Endothelial cell (in vitro differentiated cells): ENCODE measurements around the gene SLC43A3. TPM values are rescaled to one million over a fixed set of nuclear protein-coding genes. Genes with fewer than 3 reads are reported as not detected.
A peak's percentile ranks its signal among the peaks of the same experiment; 100 is the strongest.

ENCODE experiments used
- DNase-seq: peaks from one replicate; pipeline ENCODE4 v3.0.0; 2021; ENCODE audit warnings: low spot score
- H3K27ac Mint-ChIP-seq: one replicate; pipeline ENCODE4 v1.8.0; 2021; ENCODE audit warnings: mixed read lengths, inconsistent platforms; ENCODE audit not compliant: unreplicated experiment
- H3K27me3 Mint-ChIP-seq: one replicate; pipeline ENCODE4 v1.8.0; 2021; ENCODE audit warnings: mild to moderate bottlenecking, moderate library complexity, mixed read lengths, inconsistent platforms; ENCODE audit not compliant: unreplicated experiment
- H3K36me3 Mint-ChIP-seq: one replicate; pipeline ENCODE4 v1.8.0; 2021; ENCODE audit warnings: mild to moderate bottlenecking, low read depth, mixed read lengths, inconsistent platforms; ENCODE audit not compliant: unreplicated experiment
- H3K4me1 Mint-ChIP-seq: one replicate; pipeline ENCODE4 v1.8.0; 2021; ENCODE audit warnings: mild to moderate bottlenecking, mixed read lengths, inconsistent platforms; ENCODE audit not compliant: unreplicated experiment
- H3K4me3 Mint-ChIP-seq: one replicate; pipeline ENCODE4 v1.8.0; 2021; ENCODE audit warnings: mild to moderate bottlenecking, mixed read lengths, inconsistent platforms; ENCODE audit not compliant: unreplicated experiment
- H3K9me3 Mint-ChIP-seq: one replicate; pipeline ENCODE4 v1.8.0; 2021; ENCODE audit warnings: mixed read lengths, inconsistent platforms; ENCODE audit not compliant: unreplicated experiment
- total RNA-seq: library from RNA; stranded (reverse); fragmentation: NEBNext Ultra II Directional; extraction: Animal tissue kit (Norgen Biotek cat#: 25700); gene quantifications from one replicate; pipeline ENCODE4 v1.2.1, GENCODE V29; 2021; ENCODE audit not compliant: unreplicated experiment
- TF ChIP-seq, protein P1 (sequence below): fragments of 200-600 bp; sonication (generic); IDR thresholded peaks from one replicate; pipeline ENCODE4 v1.5.0; 2021; ENCODE audit warnings: antibody characterized with exemption; ENCODE audit not compliant: unreplicated experiment

SLC43A3 gene
- total RNA-seq, 1 donor from 2014 or later: 17.5 TPM

DNA sequence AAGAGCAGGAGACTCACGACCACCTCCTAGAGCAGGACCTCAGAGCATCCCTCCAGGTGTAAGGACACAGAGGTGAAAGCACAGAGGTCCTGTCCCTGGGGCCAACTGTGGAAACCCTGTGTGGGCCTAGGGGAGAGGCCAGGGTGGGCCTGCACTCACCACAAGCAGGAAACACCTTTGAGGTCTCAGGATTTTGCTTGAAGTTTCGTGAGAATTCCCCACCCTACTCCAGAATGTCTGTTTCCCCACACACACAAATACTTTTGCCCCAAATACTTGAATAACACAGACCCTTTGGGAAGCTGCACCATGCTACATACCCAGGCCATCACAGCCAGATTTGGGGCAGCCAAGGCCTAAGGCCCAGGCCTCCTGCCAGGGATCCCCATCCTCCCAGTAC lies 18.1 kb downstream of the SLC43A3 start:
- Mint-ChIP-seq H3K27ac (no peak overlapping the region), H3K9me3 (no peaks in the 10 kb centered on the region), H3K27me3 (peaks cover 2% of the 10 kb centered on the region), H3K4me1 (peaks cover 38% of the 10 kb centered on the region), H3K4me3 (no peak overlapping the region), H3K36me3 (peaks cover 23% of the 10 kb centered on the region)
- DNase-seq: no peak
- TF ChIP-seq, protein P1, sequence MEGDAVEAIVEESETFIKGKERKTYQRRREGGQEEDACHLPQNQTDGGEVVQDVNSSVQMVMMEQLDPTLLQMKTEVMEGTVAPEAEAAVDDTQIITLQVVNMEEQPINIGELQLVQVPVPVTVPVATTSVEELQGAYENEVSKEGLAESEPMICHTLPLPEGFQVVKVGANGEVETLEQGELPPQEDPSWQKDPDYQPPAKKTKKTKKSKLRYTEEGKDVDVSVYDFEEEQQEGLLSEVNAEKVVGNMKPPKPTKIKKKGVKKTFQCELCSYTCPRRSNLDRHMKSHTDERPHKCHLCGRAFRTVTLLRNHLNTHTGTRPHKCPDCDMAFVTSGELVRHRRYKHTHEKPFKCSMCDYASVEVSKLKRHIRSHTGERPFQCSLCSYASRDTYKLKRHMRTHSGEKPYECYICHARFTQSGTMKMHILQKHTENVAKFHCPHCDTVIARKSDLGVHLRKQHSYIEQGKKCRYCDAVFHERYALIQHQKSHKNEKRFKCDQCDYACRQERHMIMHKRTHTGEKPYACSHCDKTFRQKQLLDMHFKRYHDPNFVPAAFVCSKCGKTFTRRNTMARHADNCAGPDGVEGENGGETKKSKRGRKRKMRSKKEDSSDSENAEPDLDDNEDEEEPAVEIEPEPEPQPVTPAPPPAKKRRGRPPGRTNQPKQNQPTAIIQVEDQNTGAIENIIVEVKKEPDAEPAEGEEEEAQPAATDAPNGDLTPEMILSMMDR: no peak

DNA sequence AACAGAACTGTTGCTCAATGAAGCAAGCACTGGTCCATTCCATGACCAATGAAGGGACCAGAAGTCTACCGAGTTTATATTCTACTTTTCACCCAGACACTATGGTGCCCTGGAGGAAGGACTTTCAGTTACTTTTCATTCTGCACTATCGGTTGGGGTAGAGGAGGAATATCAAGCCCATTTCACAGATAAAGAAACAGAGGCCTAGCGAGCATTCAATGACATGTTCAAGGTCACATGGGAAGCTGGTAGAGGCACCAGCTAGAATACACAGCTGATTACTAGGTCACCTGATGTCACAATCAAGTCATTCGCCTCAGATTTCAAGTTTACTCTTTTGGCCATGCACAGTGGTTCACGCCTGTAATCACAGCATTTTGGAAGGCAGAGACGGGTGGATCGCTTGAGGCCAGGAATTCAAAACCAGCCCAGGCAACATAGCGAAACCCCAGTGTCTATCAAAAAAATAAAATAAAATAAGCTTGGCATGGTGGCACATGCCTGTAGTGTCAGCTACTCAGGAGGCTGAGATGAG lies 18.9 kb downstream of the SLC43A3 start:
- DNase-seq: no peak
- H3K27ac Mint-ChIP-seq: no peak overlapping the region
- H3K4me1 Mint-ChIP-seq: peaks cover 30% of the 10 kb centered on the region
- H3K36me3 Mint-ChIP-seq: peaks cover 16% of the 10 kb centered on the region
- H3K4me3 Mint-ChIP-seq: no peak overlapping the region
- TF ChIP-seq, protein P1: no peak
- H3K27me3 Mint-ChIP-seq: peaks cover 2% of the 10 kb centered on the region
- no peaks in the 10 kb centered on the region for H3K9me3 Mint-ChIP-seq

DNA sequence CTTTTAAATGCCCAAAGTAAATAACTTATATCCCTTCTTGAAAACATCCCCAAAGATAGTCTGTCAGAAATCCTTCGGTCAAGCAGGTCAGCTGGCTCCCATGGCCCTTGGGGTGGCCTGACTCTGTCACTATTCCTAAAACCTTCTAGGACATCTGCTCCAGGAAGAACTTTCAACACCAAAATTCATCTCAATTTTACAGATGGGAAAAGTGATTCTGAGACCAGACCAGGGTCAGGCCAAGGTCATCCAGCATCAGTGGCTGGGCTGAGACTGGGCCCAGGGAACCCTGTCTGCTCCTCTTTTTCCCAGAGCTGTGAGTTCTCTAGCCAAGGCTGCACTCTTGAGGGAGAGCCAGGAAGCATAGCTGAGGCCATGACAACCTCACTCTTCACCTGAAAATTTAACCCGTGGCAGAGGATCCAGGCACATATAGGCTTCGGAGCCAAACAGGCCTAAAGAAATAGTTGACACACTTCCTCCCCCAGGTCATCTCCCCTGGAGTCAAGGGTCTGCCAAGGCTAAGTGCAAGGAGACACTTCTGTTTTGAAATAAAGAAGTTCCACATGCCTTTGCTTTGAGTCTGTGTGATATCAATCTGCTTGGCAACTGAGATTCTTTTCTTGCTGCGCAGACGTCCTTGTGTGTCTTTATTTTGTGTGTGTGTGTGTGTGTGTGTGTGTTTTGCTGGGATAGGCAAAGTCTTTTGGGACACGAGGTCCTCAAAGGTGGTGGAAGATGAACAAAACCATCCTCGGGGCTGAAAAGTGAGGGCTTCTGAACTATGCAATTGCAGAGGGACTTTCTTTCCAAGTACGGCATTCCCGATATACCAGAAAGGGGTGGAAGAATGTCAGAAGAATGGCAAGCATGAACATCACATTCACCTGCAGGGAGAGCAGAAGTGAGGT lies 19.7 kb downstream of the SLC43A3 start:
- no peak for DNase-seq
- peaks cover 23% of the 10 kb centered on the region for H3K4me1 Mint-ChIP-seq
- TF ChIP-seq, protein P1: no peak
- peaks cover 16% of the 10 kb centered on the region for H3K36me3 Mint-ChIP-seq
- peaks cover 2% of the 10 kb centered on the region for H3K27me3 Mint-ChIP-seq
- H3K27ac Mint-ChIP-seq: no peak overlapping the region
- no peaks in the 10 kb centered on the region for H3K9me3 Mint-ChIP-seq
- H3K4me3 Mint-ChIP-seq: peak overlapping the region; percentile 12

DNA sequence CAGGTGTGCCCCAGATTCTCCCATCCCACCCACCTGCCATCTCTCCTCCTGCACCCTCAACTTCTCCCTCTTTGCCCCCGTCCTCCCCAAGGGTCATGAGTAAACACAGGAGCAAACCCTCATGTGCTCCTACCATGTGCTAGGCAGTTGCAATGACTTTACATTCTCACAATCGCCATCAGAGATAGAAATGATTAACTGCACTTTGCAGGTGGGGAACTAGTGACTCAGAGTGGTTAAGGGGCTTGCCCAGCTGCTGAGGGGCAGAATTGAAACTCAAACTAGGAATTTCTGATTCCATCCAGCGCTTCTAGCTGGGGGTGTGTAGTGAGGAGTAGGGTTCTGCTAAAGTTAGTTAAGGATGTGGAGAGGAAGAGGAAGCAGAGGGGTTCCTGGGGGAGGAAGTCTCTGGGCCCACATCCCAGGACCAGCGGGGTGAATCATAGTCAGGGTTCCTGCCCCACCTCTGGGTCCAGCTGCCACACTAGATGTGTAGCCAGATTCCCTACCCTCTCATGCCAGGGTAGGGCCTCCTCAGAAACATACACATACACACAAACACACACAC lies 20.5 kb downstream of the SLC43A3 start:
- peaks cover 2% of the 10 kb centered on the region for H3K27me3 Mint-ChIP-seq
- peaks cover 23% of the 10 kb centered on the region for H3K4me1 Mint-ChIP-seq
- no peak for DNase-seq
- H3K4me3 Mint-ChIP-seq: no peak overlapping the region
- no peaks in the 10 kb centered on the region for H3K9me3 Mint-ChIP-seq
- H3K36me3 Mint-ChIP-seq: peaks cover 16% of the 10 kb centered on the region
- TF ChIP-seq, protein P1: no peak
- no peak overlapping the region for H3K27ac Mint-ChIP-seq
